AG04450 (cell line): Measurements from ENCODE around the gene CFTR. TPM values are rescaled to one million over a fixed set of nuclear protein-coding genes. Genes with fewer than 3 reads are reported as not detected.

Experiments
- CTCF ChIA-PET: fragments of 300-600, 350-600 bp; formaldehyde crosslinking; extraction: SDS; loops from one replicate; lab custom pipeline; 2022; ENCODE audit warnings: antibody characterized with exemption, inconsistent platforms; lab: Charles Lee
- POLR2A ChIA-PET: fragments of 350-600 bp; formaldehyde crosslinking; extraction: SDS; loops from one replicate; lab custom pipeline; 2021; ENCODE audit warnings: antibody characterized with exemption, inconsistent platforms; lab: Yijun Ruan, JAX
- DNase-seq: peaks from one replicate; pipeline ENCODE4 v3.0.0-alpha.2; 2011; ENCODE audit warnings: low read depth, low spot score
- H3K27ac ChIP-seq: one replicate; pipeline ENCODE4 v1.5.1; 2012; ENCODE audit warnings: low read depth, low read length, control low read depth
- H3K27me3 ChIP-seq: one replicate; pipeline ENCODE4 v1.6.0; 2012; ENCODE audit warnings: low read length; ENCODE audit not compliant: control insufficient read depth, insufficient read depth
- H3K4me3 ChIP-seq: 2 replicates; pipeline ENCODE4 v1.5.1; 2011; ENCODE audit warnings: mild to moderate bottlenecking, low read depth, low read length, control low read depth
- H3K9me3 ChIP-seq: 2 replicates; pipeline ENCODE4 v1.5.1; 2012; ENCODE audit warnings: low read length; ENCODE audit not compliant: control insufficient read depth, insufficient read depth
- polyA plus RNA-seq: library from polyadenylated mRNA; depleted of rRNA; stranded (reverse); fragments of >200 nt; gene quantifications from 2 replicates; pipeline ENCODE4 v1.2.3, GENCODE V29; 2011
- TF ChIP-seq, protein P1 (sequence below): IDR thresholded peaks from 2 replicates; pipeline ENCODE4 v1.5.1; 2011; ENCODE audit warnings: low read depth, low read length, control low read depth, inconsistent platforms

Gene CFTR
- polyA plus RNA-seq, 1 experiment = 0.37 TPM

DNA sequence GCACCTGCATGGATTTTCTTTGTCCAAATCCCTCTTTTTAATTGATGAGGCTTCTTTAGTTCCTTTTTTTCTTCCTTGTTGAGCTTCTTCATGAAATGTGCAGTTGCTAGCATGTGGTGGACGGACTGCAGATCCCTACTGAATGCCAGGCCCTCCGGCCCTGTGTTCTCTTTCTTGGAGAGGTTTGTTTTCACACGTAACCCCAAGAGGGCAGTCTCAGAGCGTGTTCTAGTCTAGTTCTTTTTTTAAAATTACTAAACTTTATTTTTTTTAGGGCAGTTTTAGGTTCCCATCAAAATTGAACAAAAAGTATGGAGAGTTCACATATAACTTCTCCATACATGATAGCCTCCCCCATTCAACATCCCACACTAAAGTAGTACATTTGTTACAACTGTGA lies 190.0 kb downstream of the CFTR start:
- Histone ChIP-seq H3K27me3 (no peaks in the 10 kb centered on the region), H3K9me3 (no peaks in the 10 kb centered on the region), H3K4me3 (no peak overlapping the region), H3K27ac (no peak overlapping the region)
- POLR2A ChIA-PET = no interaction called here
- DNase-seq = no peak
- TF ChIP-seq, protein P1, sequence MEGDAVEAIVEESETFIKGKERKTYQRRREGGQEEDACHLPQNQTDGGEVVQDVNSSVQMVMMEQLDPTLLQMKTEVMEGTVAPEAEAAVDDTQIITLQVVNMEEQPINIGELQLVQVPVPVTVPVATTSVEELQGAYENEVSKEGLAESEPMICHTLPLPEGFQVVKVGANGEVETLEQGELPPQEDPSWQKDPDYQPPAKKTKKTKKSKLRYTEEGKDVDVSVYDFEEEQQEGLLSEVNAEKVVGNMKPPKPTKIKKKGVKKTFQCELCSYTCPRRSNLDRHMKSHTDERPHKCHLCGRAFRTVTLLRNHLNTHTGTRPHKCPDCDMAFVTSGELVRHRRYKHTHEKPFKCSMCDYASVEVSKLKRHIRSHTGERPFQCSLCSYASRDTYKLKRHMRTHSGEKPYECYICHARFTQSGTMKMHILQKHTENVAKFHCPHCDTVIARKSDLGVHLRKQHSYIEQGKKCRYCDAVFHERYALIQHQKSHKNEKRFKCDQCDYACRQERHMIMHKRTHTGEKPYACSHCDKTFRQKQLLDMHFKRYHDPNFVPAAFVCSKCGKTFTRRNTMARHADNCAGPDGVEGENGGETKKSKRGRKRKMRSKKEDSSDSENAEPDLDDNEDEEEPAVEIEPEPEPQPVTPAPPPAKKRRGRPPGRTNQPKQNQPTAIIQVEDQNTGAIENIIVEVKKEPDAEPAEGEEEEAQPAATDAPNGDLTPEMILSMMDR = peak; percentile 16; the same call in 1 of the 2 replicates
- CTCF ChIA-PET = interaction anchor here (0.6 to 1.1 kb wide), 3 partner anchors 46 to 1500 kb away, joined by 3 to 5 read pairs (median 3); no protein-coding TSS in a partner anchor

DNA sequence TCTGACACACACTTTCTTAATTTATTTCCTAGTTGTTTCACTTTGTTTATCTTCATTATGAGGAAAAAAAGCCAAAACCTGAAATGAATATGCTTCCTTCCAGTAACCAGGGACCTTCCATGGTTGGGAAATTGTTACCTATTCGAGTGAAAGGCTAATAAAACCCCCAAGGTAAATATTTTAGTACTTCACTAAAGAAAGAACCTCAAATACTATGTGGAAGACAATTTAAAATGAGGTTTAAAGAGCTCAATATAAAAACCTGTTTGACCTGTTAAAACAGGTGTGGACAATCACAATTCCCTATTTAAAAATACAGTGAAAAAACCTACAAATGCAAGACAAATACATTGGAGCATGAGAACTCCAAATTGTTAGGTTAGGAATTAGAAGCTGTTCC lies 192.6 kb downstream of the CFTR start:
- Histone ChIP-seq H3K27ac (no peak overlapping the region), H3K4me3 (no peak overlapping the region), H3K9me3 (no peaks in the 10 kb centered on the region), H3K27me3 (no peaks in the 10 kb centered on the region)
- TF ChIP-seq, protein P1 = no peak
- ChIA-PET POLR2A (no interaction called here), CTCF (interaction anchor here (2.0 to 2.8 kb wide), 3 partner anchors 11 to 213 kb away, joined by 4 to 31 read pairs (median 11); no protein-coding TSS in a partner anchor)
- DNase-seq = no peak

GRCh38 chr7:117673367-117673766 lies 193.5 kb downstream of the CFTR start:
- Histone ChIP-seq H3K27ac (no peak overlapping the region), H3K9me3 (no peaks in the 10 kb centered on the region), H3K4me3 (no peak overlapping the region), H3K27me3 (no peaks in the 10 kb centered on the region)
- ChIA-PET POLR2A (no interaction called here), CTCF (interaction anchor here (1.1 to 2.8 kb wide), 4 partner anchors 9 to 214 kb away, joined by 4 to 31 read pairs (median 9); no protein-coding TSS in a partner anchor)
- TF ChIP-seq, protein P1 = no peak
- no peak for DNase-seq

GRCh38 chr7:117673839-117674238 lies 194.0 kb downstream of the CFTR start:
- no peaks in the 10 kb centered on the region for H3K27me3 ChIP-seq
- no peak overlapping the region for H3K27ac ChIP-seq
- TF ChIP-seq, protein P1 = peak; percentile 49
- H3K4me3 ChIP-seq = no peak overlapping the region
- POLR2A ChIA-PET = no interaction called here
- H3K9me3 ChIP-seq = no peaks in the 10 kb centered on the region
- CTCF ChIA-PET = interaction anchor here (0.8 to 2.8 kb wide), 6 partner anchors 9 to 215 kb away, joined by 3 to 31 read pairs (median 8); no protein-coding TSS in a partner anchor
- no peak for DNase-seq

DNA sequence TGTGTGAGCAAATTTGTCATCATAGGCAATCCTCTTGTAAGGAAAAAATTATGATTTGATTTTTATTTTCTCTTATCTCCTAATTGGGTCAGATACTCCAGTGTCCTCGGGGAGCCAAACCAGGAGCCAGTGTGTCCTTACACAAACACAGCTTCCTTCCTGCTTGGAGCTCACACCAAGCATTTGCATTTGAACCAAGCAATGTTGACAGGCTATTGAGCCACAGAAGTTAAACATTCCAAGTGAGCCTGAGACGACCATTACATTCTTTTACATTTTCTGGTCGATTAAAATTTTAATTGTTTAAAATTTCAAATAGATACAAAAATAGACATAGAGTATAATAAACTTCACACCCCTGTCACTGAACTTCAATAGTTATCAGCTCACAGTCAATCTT lies 194.8 kb downstream of the CFTR start:
- ChIA-PET CTCF (interaction anchor here (0.8 to 2.8 kb wide), 5 partner anchors 10 to 274 kb away, joined by 3 to 11 read pairs (median 8); no protein-coding TSS in a partner anchor), POLR2A (no interaction called here)
- no peak for DNase-seq
- H3K27ac ChIP-seq = no peak overlapping the region
- no peaks in the 10 kb centered on the region for H3K9me3 ChIP-seq
- TF ChIP-seq, protein P1 = no peak
- H3K27me3 ChIP-seq = no peaks in the 10 kb centered on the region
- no peak overlapping the region for H3K4me3 ChIP-seq
